Mucosa of descending colon (tissue), 3 donors: ENCODE measurements around the gene VWA2. TPM values are rescaled to one million over a fixed set of nuclear protein-coding genes. Genes with fewer than 3 reads are reported as not detected.

Experiments used
- ATAC-seq: fragments of 200-7000 bp; cut with Tn5 transposase; one replicate; pipeline ENCODE4 v1.9.1; 2020; ENCODE audit warnings: mild to moderate bottlenecking, moderate library complexity
- DNase-seq, 3 donors: peaks; one replicate each; pipeline ENCODE4 v3.0.0-alpha.2; 2020
- H3K36me3 ChIP-seq: fragments of 200-600 bp; one replicate; pipeline ENCODE4 v1.8.0; 2021; ENCODE audit warnings: low read depth, mild to moderate bottlenecking
- H3K4me1 ChIP-seq: fragments of 200-600 bp; one replicate; pipeline ENCODE4 v1.8.0; 2021; ENCODE audit warnings: low read depth, mild to moderate bottlenecking
- H3K4me3 ChIP-seq: fragments of 200-600 bp; one replicate; pipeline ENCODE4 v1.8.0; 2021; ENCODE audit warnings: mild to moderate bottlenecking
- H3K9me3 ChIP-seq: fragments of 200-600 bp; one replicate; pipeline ENCODE4 v1.8.0; 2021; ENCODE audit warnings: mild to moderate bottlenecking
- CTCF ChIP-seq: fragments of 200-600 bp; IDR thresholded peaks from one replicate; pipeline ENCODE4 v1.8.0; 2022; ENCODE audit warnings: antibody characterized with exemption, mild to moderate bottlenecking
- intact Hi-C, 2 donors: fragments of 100-400 bp; cut with DNase I in 1 of 2; cut with micrococcal nuclease in 1 of 2; formaldehyde crosslinking; loops; one replicate each; pipeline versions ENCODE4 v1.11.0 to v1.11.1; 2022; cut with DNase I, micrococcal nuclease
- total RNA-seq, 3 donors: library from RNA; stranded (reverse); fragmentation: NEBNext Ultra II Directional in 2 of 3; extraction: Animal tissue kit (Norgen Biotek cat#: 25700) in 2 of 3; gene quantifications; one replicate each; pipeline versions ENCODE4 v1.2.1 to v1.2.4, GENCODE V29; 2021 to 2023
- donor health status: DM: no; HTN: no; CAD: no; lungs with moderate emphysema.
- donor health status: DM: no; HTN: no; CAD: no.
- donor health status: DM: no; HTN: yes; CAD: no.

The VWA2 gene
- total RNA-seq, 3 donors from 2014 or later = 0.47 to 3.2 (median 1.9) TPM

GRCh38 chr10:114295393-114295792, 56.3 kb downstream of the VWA2 start:
- ATAC-seq (no peak), DNase-seq (no peak)
- Histone ChIP-seq H3K36me3 (no peaks in the 10 kb centered on the region), H3K9me3 (peaks cover 19% of the 10 kb centered on the region), H3K4me3 (no peak overlapping the region), H3K4me1 (no peaks in the 10 kb centered on the region)
- intact Hi-C loops = no loop called here
- no peak for TF ChIP-seq CTCF

GRCh38 chr10:114297136-114297705, 58.2 kb downstream of the VWA2 start:
- intact Hi-C loops = no loop called here
- Histone ChIP-seq H3K4me3 (no peak overlapping the region), H3K9me3 (peaks cover 19% of the 10 kb centered on the region), H3K36me3 (no peaks in the 10 kb centered on the region), H3K4me1 (no peaks in the 10 kb centered on the region)
- DNase-seq = peak in 2 of 3 donors; percentile 10 to 17
- no peak for TF ChIP-seq CTCF
- ATAC-seq = no peak

- no peak for TF ChIP-seq CTCF
- intact Hi-C loops = loop anchor here (5.0 to 10.0 kb wide), 3 partner anchors 135 to 245 kb away; no protein-coding TSS in a partner anchor
- ATAC-seq (no peak), DNase-seq (no peak)
- peaks cover 14% of the 10 kb centered on the region for H3K9me3 ChIP-seq
- no peak overlapping the region for H3K4me3 ChIP-seq
- peaks cover 7% of the 10 kb centered on the region for H3K4me1 ChIP-seq
- no peaks in the 10 kb centered on the region for H3K36me3 ChIP-seq
These were observed 61.1 kb downstream of the VWA2 start for GRCh38 chr10:114300036-114300645.

GRCh38 chr10:114301177-114301576, 62.1 kb downstream of the VWA2 start:
- peak in 1 of 3 donors; percentile 6 for DNase-seq
- intact Hi-C loops = loop anchor here (5.0 to 10.0 kb wide), 3 partner anchors 134 to 244 kb away; no protein-coding TSS in a partner anchor
- TF ChIP-seq CTCF = no peak

GRCh38 chr10:114301951-114302710, 63.1 kb downstream of the VWA2 start:
- intact Hi-C loops = loop anchor here (5.0 to 10.0 kb wide), 3 partner anchors 133 to 243 kb away; no protein-coding TSS in a partner anchor
- no peak for ATAC-seq
- H3K4me1 ChIP-seq = peaks cover 7% of the 10 kb centered on the region
- TF ChIP-seq CTCF = no peak
- H3K4me3 ChIP-seq = no peak overlapping the region
- DNase-seq = no peak
- H3K36me3 ChIP-seq = no peaks in the 10 kb centered on the region
- H3K9me3 ChIP-seq = no peaks in the 10 kb centered on the region

More at GRCh38 chr10:114301177-114301576, 62.1 kb downstream of the VWA2 start:
- H3K4me3 ChIP-seq = no peak overlapping the region
- H3K36me3 ChIP-seq = no peaks in the 10 kb centered on the region
- ATAC-seq = no peak
- H3K4me1 ChIP-seq = peaks cover 7% of the 10 kb centered on the region
- H3K9me3 ChIP-seq = peaks cover 4% of the 10 kb centered on the region
